Muscle layer of duodenum (tissue), 2 donors: Measurements from ENCODE around the gene ACACA.

Source experiments
- H3K27ac ChIP-seq: one replicate; pipeline ENCODE4 v1.7.0; 2013; ENCODE audit warnings: mild to moderate bottlenecking, low read length
- H3K27me3 ChIP-seq: one replicate; pipeline ENCODE4 v1.7.0; 2013; ENCODE audit warnings: low read depth, mild to moderate bottlenecking, control low read depth, low read length
- H3K36me3 ChIP-seq, 2 donors: one replicate each; pipeline ENCODE4 v1.7.0; 2013; ENCODE audit warnings: low read length in 2 of 2, control low read depth in 1 of 2, mild to moderate bottlenecking in 1 of 2; ENCODE audit not compliant: insufficient read depth in 2 of 2, control insufficient read depth in 1 of 2
- H3K4me1 ChIP-seq, 2 donors: one replicate each; pipeline ENCODE4 v1.7.0; 2013; ENCODE audit warnings: low read length in 2 of 2, mild to moderate bottlenecking in 2 of 2, control low read depth in 1 of 2, moderate library complexity in 1 of 2; ENCODE audit not compliant: insufficient read depth in 2 of 2, control insufficient read depth in 1 of 2
- H3K4me3 ChIP-seq, 2 donors: one replicate each; pipeline ENCODE4 v1.7.0; 2013; ENCODE audit warnings: low read length in 2 of 2, low read depth in 1 of 2, mild to moderate bottlenecking in 1 of 2
- H3K9me3 ChIP-seq, 2 donors: one replicate each; pipeline ENCODE4 v1.7.0; 2013; ENCODE audit warnings: low read length in 2 of 2, control low read depth in 1 of 2, mild to moderate bottlenecking in 1 of 2; ENCODE audit not compliant: control insufficient read depth in 1 of 2
- donor health status: healthy.

ACACA gene

GRCh38 chr17:37123386-37123785 lies 283.2 kb downstream of the ACACA start:
- Histone ChIP-seq H3K27me3 (no peaks in the 10 kb centered on the region), H3K4me1 (peaks cover 0 to 5% of the 10 kb centered on the region in 2 donors), H3K36me3 (peaks cover 22 to 23% of the 10 kb centered on the region in 2 donors), H3K9me3 (no peaks in the 10 kb centered on the region), H3K4me3 (no peak overlapping the region), H3K27ac (no peak overlapping the region)

GRCh38 chr17:37121616-37122015 lies 285.0 kb downstream of the ACACA start:
- H3K9me3 ChIP-seq: no peaks in the 10 kb centered on the region
- H3K27me3 ChIP-seq: no peaks in the 10 kb centered on the region
- H3K27ac ChIP-seq: no peak overlapping the region
- peaks cover 20 to 22% of the 10 kb centered on the region in 2 donors for H3K36me3 ChIP-seq
- no peak overlapping the region for H3K4me3 ChIP-seq
- H3K4me1 ChIP-seq: peaks cover 0 to 5% of the 10 kb centered on the region in 2 donors

DNA sequence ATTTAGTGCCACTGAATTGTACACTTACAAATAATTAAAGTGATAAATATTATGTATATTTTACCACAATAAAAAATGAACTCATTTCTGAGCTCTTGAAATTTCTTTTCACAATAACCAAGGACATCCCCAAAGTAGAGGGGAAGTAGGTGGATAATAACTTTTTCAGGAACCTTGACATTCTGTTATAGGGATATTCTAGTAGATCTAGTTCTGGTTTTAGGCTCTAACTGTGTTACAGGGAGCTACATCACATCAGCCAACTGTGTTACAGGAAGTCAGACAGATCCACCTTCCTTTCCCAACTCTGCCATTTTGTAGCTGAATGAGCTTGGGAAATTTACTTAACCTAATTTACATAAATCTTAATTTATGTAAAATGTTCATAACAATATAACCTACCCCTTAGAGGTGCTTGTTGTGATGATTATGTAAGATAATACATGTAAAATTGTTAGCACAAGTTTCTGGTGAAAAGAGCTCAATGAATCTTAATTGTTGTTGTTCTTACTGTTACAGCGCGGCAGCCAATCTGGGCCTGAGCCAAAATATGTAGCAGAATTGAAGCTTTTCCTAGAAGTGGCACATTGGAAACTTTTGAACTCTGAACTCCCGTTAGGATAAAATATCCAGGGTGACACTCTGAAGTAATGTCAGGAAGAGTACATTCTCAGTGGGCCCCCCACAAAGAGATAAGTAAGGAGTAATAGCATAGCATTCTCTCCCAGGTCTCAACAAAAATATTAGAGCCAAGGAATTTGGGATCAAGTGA lies 288.1 kb downstream of the ACACA start:
- no peaks in the 10 kb centered on the region for H3K9me3 ChIP-seq
- no peaks in the 10 kb centered on the region for H3K4me1 ChIP-seq
- no peak overlapping the region for H3K4me3 ChIP-seq
- H3K27me3 ChIP-seq: no peaks in the 10 kb centered on the region
- peaks cover 24% of the 10 kb centered on the region in 2 donors for H3K36me3 ChIP-seq
- H3K27ac ChIP-seq: no peak overlapping the region

DNA sequence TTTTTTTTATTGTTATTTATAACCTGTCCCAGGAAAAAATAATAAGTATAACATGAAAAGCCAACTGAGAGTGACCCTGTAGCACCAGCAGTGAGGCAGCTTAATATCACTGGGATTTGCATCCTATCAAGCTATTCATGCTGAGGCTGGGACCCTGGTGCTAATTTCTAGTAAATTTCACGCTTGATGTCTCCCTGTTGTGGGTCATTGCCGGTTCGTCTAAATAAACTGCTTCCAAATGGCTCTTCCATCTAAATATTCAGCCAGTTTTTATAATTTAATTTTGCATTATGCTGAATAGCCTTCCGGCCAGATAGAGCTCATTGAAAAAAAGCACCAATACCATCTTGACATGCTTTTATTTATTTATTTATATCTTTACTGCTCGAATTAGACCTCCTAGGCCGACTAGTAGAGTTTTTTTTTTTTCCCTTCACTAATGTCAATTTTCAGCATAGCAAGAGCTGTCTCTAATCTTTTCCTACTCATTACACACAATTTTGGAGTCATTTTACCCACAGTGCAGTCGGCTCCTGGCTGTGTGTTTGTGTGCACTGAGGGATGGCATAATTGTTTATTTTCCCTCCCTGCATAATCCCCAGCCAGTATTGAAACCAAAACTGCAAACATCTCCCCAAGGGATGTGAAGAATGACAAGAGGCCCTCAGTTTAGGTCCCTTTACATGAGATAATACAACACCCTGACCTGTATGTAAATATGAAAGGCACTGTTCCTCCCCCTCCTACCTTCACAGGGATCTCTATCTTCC lies 289.1 kb downstream of the ACACA start:
- Histone ChIP-seq H3K36me3 (peaks cover 26 to 29% of the 10 kb centered on the region in 2 donors), H3K27me3 (no peaks in the 10 kb centered on the region), H3K27ac (no peak overlapping the region), H3K4me1 (no peaks in the 10 kb centered on the region), H3K4me3 (no peak overlapping the region), H3K9me3 (no peaks in the 10 kb centered on the region)

DNA sequence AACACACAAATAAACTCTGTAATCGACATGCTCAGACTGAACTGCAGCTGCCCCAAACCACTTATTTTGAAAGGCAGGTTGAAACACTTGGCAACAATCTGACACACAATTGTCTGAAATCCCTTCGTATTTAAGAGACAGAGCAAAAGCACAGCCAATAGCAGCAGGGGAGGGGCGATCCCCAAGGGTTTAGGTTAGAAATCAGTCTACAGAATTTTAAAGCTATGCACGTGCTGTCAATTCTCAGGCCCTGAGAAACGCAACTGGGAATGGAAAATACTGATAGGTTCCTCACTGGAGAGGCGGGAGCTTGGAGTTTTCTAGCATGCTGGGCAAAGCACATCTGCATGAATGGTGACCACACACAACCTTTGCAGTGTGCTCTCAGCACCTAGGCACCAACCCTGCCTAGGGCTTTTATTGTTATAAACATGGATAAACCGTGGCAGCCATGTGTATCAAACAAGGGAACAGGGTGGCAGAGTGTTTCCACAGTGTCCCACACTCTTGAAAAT lies 289.9 kb downstream of the ACACA start:
- H3K36me3 ChIP-seq: peaks cover 22 to 24% of the 10 kb centered on the region in 2 donors
- no peak overlapping the region for H3K27ac ChIP-seq
- H3K4me3 ChIP-seq: no peak overlapping the region
- no peaks in the 10 kb centered on the region for H3K9me3 ChIP-seq
- H3K27me3 ChIP-seq: no peaks in the 10 kb centered on the region
- H3K4me1 ChIP-seq: no peaks in the 10 kb centered on the region

- H3K27ac ChIP-seq: no peak overlapping the region
- H3K4me1 ChIP-seq: no peaks in the 10 kb centered on the region
- H3K27me3 ChIP-seq: no peaks in the 10 kb centered on the region
- H3K9me3 ChIP-seq: no peaks in the 10 kb centered on the region
- H3K36me3 ChIP-seq: peaks cover 23 to 29% of the 10 kb centered on the region in 2 donors
- H3K4me3 ChIP-seq: no peak overlapping the region
Measured at GRCh38 chr17:37111329-37111728, 295.3 kb downstream of the ACACA start.

DNA sequence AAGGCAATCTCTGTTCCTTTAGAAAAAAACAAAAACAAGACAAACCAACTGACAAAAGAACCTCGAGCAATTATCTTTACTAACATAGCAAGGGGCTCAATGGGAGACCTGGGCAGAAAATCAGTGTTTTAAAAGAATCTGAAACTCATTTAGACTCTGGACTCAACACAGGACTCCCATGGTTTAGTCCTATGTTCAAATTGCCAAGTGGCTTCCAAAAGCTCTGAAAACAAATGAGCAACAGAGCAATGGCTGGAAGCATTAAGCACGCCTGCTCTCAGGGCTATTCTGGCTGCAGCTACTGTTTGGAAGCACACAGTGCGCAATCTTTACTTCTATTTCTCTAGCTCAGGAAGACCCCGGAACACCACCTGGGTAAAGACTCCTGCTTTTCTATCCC lies 295.9 kb downstream of the ACACA start:
- no peaks in the 10 kb centered on the region for H3K27me3 ChIP-seq
- peaks cover 23% of the 10 kb centered on the region in 2 donors for H3K36me3 ChIP-seq
- no peak overlapping the region for H3K27ac ChIP-seq
- H3K4me3 ChIP-seq: no peak overlapping the region
- H3K9me3 ChIP-seq: no peaks in the 10 kb centered on the region
- no peaks in the 10 kb centered on the region for H3K4me1 ChIP-seq

DNA sequence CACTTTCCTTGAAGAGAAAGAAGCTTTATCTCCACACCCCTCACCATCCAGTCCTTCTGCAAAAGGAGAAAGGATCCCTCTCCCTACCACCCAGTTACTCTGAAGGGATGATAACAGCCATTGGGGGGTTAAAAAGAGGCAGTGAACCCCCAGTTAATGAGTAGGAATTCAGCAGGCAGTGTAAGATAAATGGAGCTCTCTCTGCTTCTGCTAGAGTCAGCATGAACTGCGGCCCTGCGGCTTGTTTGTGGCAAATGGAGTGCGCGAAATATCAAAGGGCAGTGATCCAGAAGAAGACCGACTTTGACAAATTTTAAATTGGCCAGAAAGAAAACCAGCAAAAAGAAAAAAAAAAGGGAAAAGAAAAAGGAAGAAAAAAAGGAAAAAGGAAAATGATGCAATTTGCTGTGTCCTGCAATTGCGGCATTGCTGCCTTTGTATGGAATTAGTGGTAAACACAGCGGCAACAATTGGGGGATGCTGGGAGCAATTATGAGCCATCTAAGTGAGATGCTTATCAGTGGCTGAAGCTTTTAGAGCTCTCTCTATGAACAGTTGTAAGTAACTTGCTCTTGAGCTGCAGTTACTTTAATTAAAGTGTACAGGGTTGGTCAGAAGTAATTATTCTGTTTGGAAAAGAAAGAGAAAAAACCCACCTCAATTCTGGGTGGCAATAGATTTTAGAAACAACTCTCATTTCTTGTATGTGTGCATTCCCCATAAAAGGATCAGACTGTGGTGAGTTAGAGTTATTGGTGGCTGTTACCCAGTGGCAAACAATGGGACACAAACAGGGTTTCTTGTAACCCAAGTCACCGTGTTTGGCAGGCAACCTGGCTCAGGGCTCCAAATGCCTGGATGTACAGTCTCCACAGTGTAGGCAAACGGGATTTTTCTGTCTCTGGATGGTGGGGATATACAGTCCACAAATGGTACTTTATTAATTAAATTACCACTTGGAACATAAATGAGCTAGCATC lies 296.6 kb downstream of the ACACA start:
- no peaks in the 10 kb centered on the region for H3K27me3 ChIP-seq

GRCh38 chr17:37109106-37109505 lies 297.5 kb downstream of the ACACA start:
- peaks cover 24 to 27% of the 10 kb centered on the region in 2 donors for H3K36me3 ChIP-seq
- H3K4me3 ChIP-seq: no peak overlapping the region
- H3K4me1 ChIP-seq: no peaks in the 10 kb centered on the region
- H3K27me3 ChIP-seq: no peaks in the 10 kb centered on the region
- no peak overlapping the region for H3K27ac ChIP-seq
- H3K9me3 ChIP-seq: no peaks in the 10 kb centered on the region

More for the DNA sequence above, 296.6 kb downstream of the ACACA start:
- H3K9me3 ChIP-seq: no peaks in the 10 kb centered on the region
- H3K27ac ChIP-seq: no peak overlapping the region
- H3K4me1 ChIP-seq: no peaks in the 10 kb centered on the region
- H3K4me3 ChIP-seq: no peak overlapping the region
- peaks cover 23% of the 10 kb centered on the region in 2 donors for H3K36me3 ChIP-seq

GRCh38 chr17:37107406-37108083 lies 299.1 kb downstream of the ACACA start:
- Histone ChIP-seq H3K36me3 (peaks cover 18 to 31% of the 10 kb centered on the region in 2 donors), H3K4me1 (no peaks in the 10 kb centered on the region), H3K27ac (no peak overlapping the region), H3K9me3 (no peaks in the 10 kb centered on the region), H3K4me3 (no peak overlapping the region), H3K27me3 (no peaks in the 10 kb centered on the region)
